Measurements from ENCODE around the gene PDZD2.
A peak's percentile ranks its signal among the peaks of the same experiment; 100 is the strongest.

PDZD2 gene

GRCh38 chr5:31832966-31833365, 194.0 kb downstream of the PDZD2 start:
- DNase-seq: no peak

- no peak for DNase-seq
Observed at GRCh38 chr5:31833710-31834109, 194.8 kb downstream of the PDZD2 start.

GRCh38 chr5:31844622-31845345, 205.9 kb downstream of the PDZD2 start:
- DNase-seq: no peak

- no peak for DNase-seq
Observed at GRCh38 chr5:31845361-31845760, 206.4 kb downstream of the PDZD2 start.

- DNase-seq: no peak
Observed at GRCh38 chr5:31846934-31847333, 208.0 kb downstream of the PDZD2 start.

- DNase-seq: no peak
Observed at GRCh38 chr5:31847354-31847753, 208.4 kb downstream of the PDZD2 start.

- DNase-seq: no peak
Observed at GRCh38 chr5:31850981-31851689, 212.2 kb downstream of the PDZD2 start.

GRCh38 chr5:31853398-31854135, 214.6 kb downstream of the PDZD2 start:
- no peak for DNase-seq

- DNase-seq: peak; percentile 81
Observed at GRCh38 chr5:31854181-31855133, 215.5 kb downstream of the PDZD2 start.

GRCh38 chr5:31855134-31856040, 216.5 kb downstream of the PDZD2 start:
- DNase-seq: no peak

GRCh38 chr5:31859096-31859495, 220.2 kb downstream of the PDZD2 start:
- DNase-seq: no peak

- DNase-seq: no peak
Observed at GRCh38 chr5:31860278-31860677, 221.3 kb downstream of the PDZD2 start.

- DNase-seq: no peak
Observed at GRCh38 chr5:31860726-31861433, 221.9 kb downstream of the PDZD2 start.

GRCh38 chr5:31861601-31862000, 222.7 kb downstream of the PDZD2 start:
- no peak for DNase-seq

- DNase-seq: peak; percentile 51
Observed at GRCh38 chr5:31863991-31864411, 225.1 kb downstream of the PDZD2 start.

GRCh38 chr5:31866166-31866565, 227.2 kb downstream of the PDZD2 start:
- no peak for DNase-seq

GRCh38 chr5:31867219-31867618, 228.3 kb downstream of the PDZD2 start:
- DNase-seq: no peak

GRCh38 chr5:31880449-31880848, 241.5 kb downstream of the PDZD2 start:
- no peak for DNase-seq

- no peak for DNase-seq
Observed at GRCh38 chr5:31884896-31885295, 246.0 kb downstream of the PDZD2 start.

GRCh38 chr5:31886206-31886605, 247.3 kb downstream of the PDZD2 start:
- no peak for DNase-seq

- DNase-seq: no peak
Observed at GRCh38 chr5:31887556-31887955, 248.6 kb downstream of the PDZD2 start.
